NB4 (cell line): ENCODE measurements around the gene IRAK4.

Experiments used
- DNase-seq: peaks from one replicate; pipeline ENCODE4 v3.0.0; 2010; ENCODE audit warnings: low read depth
- H3K4me3 ChIP-seq: one replicate; pipeline ENCODE4 v1.5.1; 2011; ENCODE audit warnings: mild to moderate bottlenecking, low read depth, low read length, moderate library complexity
- MAX ChIP-seq: IDR thresholded peaks from 2 replicates; pipeline ENCODE4 v1.6.1; 2011; ENCODE audit warnings: low read depth, low read length
- MYC ChIP-seq: IDR thresholded peaks from 2 replicates; pipeline ENCODE4 v1.6.1; 2011; ENCODE audit warnings: low read depth, low read length
- POLR2A ChIP-seq: IDR thresholded peaks from 2 replicates; pipeline ENCODE4 v1.6.1; 2011; ENCODE audit warnings: mild to moderate bottlenecking; ENCODE audit not compliant: insufficient read length; ENCODE audit errors: extremely low read depth
- TF ChIP-seq, protein P1 (sequence below): IDR thresholded peaks from one replicate; pipeline ENCODE4 v1.5.1; 2012; ENCODE audit warnings: low read depth, low read length

IRAK4 gene

GRCh38 chr12:43758728-43759563, at the start of gene IRAK4, which contains the start of gene PUS7L:
Gene IRAK4, plus strand, starts transcription at chr12:43758951. Its CDS starts 9,161 bp downstream, at chr12:43768112.
Gene PUS7L, minus strand, starts transcription at chr12:43758790. Its CDS starts 3,545 bp downstream, at chr12:43755245.
- TF ChIP-seq, protein P1, sequence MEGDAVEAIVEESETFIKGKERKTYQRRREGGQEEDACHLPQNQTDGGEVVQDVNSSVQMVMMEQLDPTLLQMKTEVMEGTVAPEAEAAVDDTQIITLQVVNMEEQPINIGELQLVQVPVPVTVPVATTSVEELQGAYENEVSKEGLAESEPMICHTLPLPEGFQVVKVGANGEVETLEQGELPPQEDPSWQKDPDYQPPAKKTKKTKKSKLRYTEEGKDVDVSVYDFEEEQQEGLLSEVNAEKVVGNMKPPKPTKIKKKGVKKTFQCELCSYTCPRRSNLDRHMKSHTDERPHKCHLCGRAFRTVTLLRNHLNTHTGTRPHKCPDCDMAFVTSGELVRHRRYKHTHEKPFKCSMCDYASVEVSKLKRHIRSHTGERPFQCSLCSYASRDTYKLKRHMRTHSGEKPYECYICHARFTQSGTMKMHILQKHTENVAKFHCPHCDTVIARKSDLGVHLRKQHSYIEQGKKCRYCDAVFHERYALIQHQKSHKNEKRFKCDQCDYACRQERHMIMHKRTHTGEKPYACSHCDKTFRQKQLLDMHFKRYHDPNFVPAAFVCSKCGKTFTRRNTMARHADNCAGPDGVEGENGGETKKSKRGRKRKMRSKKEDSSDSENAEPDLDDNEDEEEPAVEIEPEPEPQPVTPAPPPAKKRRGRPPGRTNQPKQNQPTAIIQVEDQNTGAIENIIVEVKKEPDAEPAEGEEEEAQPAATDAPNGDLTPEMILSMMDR: peak; percentile 29
- TF ChIP-seq POLR2A (peak; percentile 90), MAX (peak; percentile 75), MYC (peak; percentile 87)
- peak within 1 kb of the TSS; percentile 91 for H3K4me3 ChIP-seq
- peak; percentile 98 for DNase-seq

DNA sequence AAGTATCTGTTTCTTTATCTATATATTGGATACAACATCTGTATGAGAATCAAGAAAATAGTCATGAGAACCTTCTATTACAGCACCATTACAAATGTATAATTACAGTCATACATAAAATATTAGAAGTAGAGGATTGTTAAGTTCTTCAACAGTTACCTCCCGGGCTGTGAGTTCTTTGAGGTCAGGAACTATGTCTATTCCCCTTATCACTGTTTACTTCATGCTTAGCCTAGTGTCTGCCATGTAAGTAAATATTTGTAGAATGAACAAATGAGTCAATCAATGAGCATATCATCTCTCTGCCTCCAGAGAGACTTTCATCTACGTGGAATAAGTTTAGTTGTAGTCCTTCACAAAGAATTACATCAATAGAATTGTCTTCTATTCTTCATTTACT, 47.4 kb upstream of the IRAK4 start:
- DNase-seq: no peak
- H3K4me3 ChIP-seq: no peak overlapping the region
- TF ChIP-seq MAX (no peak), MYC (no peak), POLR2A (no peak)
- TF ChIP-seq, protein P1: no peak

DNA sequence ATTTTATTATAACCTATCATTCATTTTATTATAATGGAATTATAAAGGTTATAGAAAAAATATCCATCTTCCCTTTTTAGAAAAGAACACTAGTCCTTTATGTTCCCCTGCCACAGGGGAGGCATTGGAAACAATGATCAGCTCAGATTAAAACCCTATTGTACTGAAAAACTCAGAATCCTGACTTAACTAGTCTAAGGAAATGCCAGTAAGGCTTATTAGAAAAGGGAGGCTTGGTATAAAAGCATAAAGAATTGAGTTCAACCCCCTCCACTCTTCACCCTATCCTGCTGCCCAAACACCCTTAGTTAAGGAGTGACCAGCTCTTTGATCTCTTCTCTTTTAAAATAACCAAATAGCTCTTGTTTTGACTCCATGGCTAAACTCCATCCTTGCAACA, 36.1 kb upstream of the IRAK4 start:
- no peak for TF ChIP-seq MAX
- TF ChIP-seq MYC: no peak
- TF ChIP-seq, protein P1: no peak
- TF ChIP-seq POLR2A: no peak
- DNase-seq: no peak
- H3K4me3 ChIP-seq: no peak overlapping the region

GRCh38 chr12:43723134-43723533, 35.6 kb upstream of the IRAK4 start:
- no peak for DNase-seq
- no peak for TF ChIP-seq MAX
- no peak for TF ChIP-seq POLR2A
- TF ChIP-seq, protein P1: no peak
- TF ChIP-seq MYC: no peak
- H3K4me3 ChIP-seq: no peak overlapping the region

DNA sequence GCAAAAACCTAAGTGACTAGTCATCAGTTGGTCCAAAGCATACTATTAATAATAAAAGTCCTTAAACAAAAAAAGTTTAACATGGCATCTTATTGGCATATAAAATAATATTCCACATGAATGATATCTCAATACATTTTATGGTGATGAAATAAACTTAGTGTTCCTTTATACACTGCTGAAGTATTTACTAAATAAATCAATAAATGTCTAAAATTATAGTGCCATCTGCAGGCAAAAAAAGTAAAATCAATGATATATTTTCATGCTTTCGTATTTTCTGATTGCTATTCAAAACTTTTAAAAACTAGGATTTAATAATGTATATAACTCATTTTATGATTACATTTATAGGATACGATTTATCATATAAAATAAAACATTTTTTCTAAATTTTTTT, 30.6 kb upstream of the IRAK4 start:
- no peak overlapping the region for H3K4me3 ChIP-seq
- no peak for DNase-seq
- TF ChIP-seq POLR2A (no peak), MYC (no peak), MAX (no peak)
- TF ChIP-seq, protein P1: no peak
